Measurements from ENCODE around the gene MYOT. TPM values are rescaled to one million over a fixed set of nuclear protein-coding genes. Genes with fewer than 3 reads are reported as not detected.

The MYOT gene
- total RNA-seq, 1 experiment from 2014 or later = not detected

DNA sequence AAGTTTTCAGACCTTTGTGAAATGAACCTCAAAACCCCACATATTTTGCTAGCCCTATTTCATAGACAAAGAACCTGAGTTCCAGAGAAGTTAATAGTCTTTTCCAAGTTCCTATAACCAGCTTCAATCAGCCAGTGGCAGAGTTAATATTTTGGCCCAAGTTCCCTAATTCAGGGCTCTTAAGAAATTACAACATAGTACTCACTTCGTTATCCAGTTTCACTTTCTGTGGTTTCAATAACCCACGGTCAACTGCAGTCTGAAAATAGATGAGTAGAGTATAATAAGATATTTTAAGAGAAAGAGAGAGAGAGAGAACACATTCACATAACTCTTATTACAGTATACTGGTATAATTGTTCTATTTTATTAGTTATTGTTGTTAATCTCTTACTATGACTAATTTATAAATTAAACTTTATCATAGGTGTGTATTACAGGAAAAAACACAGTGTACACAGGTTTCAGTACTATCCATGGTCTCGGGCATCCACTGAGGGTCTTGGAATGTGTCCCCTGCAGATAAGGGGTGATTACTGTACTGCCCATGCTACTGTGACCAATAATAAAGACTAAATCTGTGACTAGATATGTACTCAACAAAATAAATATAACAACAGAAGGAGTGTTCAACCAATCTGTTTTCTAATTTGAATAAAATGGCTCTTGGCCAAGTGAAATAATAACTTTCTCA, 9.3 kb upstream of the MYOT start:
- Histone ChIP-seq H4K91ac (ENCODE audit: insufficient read length, low read depth, low read length) (no peak overlapping the region), H2BK15ac (ENCODE audit: low read depth, low read length) (no peak overlapping the region), H2AK5ac (ENCODE audit: insufficient read length, low read length) (no peak overlapping the region), H4K20me1 (ENCODE audit: control insufficient read depth, insufficient read depth, insufficient read length) (no peaks in the 10 kb centered on the region), H3K23me2 (ENCODE audit: insufficient read length, low read depth, low read length, poor library complexity, severe bottlenecking) (no peaks in the 10 kb centered on the region), H3K79me2 (ENCODE audit: insufficient read depth, low read length) (no peaks in the 10 kb centered on the region), H2BK5ac (ENCODE audit: insufficient read length, low read length) (no peak overlapping the region), H2AFZ (ENCODE audit: low read length) (no peak overlapping the region), H2BK20ac (ENCODE audit: low read depth, low read length, poor library complexity, severe bottlenecking) (no peak overlapping the region), H3K4me2 (ENCODE audit: insufficient read depth, insufficient read length, low read length) (no peak overlapping the region), H4K5ac (ENCODE audit: insufficient read length, low read depth, low read length) (no peak overlapping the region), H2BK12ac (ENCODE audit: insufficient read length, low read depth, low read length) (no peak overlapping the region), H3K9ac (ENCODE audit: extremely low read depth, insufficient read length, low read length) (no peak overlapping the region), H3K56ac (ENCODE audit: insufficient read length, low read depth, low read length) (no peak overlapping the region), H3K27me3 (ENCODE audit: insufficient read depth, low read length) (no peaks in the 10 kb centered on the region), H2BK120ac (ENCODE audit: low read depth, low read length, poor library complexity, severe bottlenecking) (no peak overlapping the region), H3K23ac (ENCODE audit: insufficient read length, low read depth, low read length) (no peak overlapping the region), H3K9me3 (ENCODE audit: control insufficient read depth, low read depth, low read length) (no peaks in the 10 kb centered on the region), H3K27ac (ENCODE audit: insufficient read length, low read depth, low read length) (no peak overlapping the region), H3K79me1 (ENCODE audit: insufficient read depth, low read depth, low read length, poor library complexity, severe bottlenecking) (no peaks in the 10 kb centered on the region), H3K14ac (ENCODE audit: insufficient read depth, low read length) (no peak overlapping the region), H3K4me1 (ENCODE audit: insufficient read depth, low read length) (no peaks in the 10 kb centered on the region), H3K4ac (ENCODE audit: low read depth, low read length) (no peak overlapping the region), H3T11ph (ENCODE audit: low read length) (no peak overlapping the region), H4K8ac (replicated peaks; ENCODE audit: insufficient read length, low read depth, low read length) (no peak overlapping the region), H3K18ac (ENCODE audit: insufficient read length, low read depth, low read length) (no peak overlapping the region)
- TF ChIP-seq, protein P1, sequence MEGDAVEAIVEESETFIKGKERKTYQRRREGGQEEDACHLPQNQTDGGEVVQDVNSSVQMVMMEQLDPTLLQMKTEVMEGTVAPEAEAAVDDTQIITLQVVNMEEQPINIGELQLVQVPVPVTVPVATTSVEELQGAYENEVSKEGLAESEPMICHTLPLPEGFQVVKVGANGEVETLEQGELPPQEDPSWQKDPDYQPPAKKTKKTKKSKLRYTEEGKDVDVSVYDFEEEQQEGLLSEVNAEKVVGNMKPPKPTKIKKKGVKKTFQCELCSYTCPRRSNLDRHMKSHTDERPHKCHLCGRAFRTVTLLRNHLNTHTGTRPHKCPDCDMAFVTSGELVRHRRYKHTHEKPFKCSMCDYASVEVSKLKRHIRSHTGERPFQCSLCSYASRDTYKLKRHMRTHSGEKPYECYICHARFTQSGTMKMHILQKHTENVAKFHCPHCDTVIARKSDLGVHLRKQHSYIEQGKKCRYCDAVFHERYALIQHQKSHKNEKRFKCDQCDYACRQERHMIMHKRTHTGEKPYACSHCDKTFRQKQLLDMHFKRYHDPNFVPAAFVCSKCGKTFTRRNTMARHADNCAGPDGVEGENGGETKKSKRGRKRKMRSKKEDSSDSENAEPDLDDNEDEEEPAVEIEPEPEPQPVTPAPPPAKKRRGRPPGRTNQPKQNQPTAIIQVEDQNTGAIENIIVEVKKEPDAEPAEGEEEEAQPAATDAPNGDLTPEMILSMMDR (conservative IDR thresholded peaks at IDR 0.05) = no peak
- no peaks in the 10 kb centered on the region for H3K36me3 Mint-ChIP-seq (ENCODE audit: insufficient read depth in 1 of 3, low read depth in 3 of 3)
- no CpG with 5 or more reads among the region's 3 CpGs for WGBS (ENCODE audit: extremely low coverage, insufficient read length, low lambda C conversion rate)
- no peaks in the 10 kb centered on the region for H3K27me3 Mint-ChIP-seq (ENCODE audit: low read depth)
- no peak for DNase-seq
- no peak overlapping the region for H3K4me3 Mint-ChIP-seq
- peaks cover 0 to 1% of the 10 kb centered on the region in 2 experiments; a peak in 2 of 5 replicates for H3K9me3 Mint-ChIP-seq
- no peak overlapping the region for H3K27ac Mint-ChIP-seq
- H3K4me1 Mint-ChIP-seq = peaks cover 4% of the 10 kb centered on the region in 2 experiments; a peak in 2 of 4 replicates

Data from H9 (cell line).